Endothelial cell (in vitro differentiated cells): ENCODE measurements around the gene RAMP3. TPM values are rescaled to one million over a fixed set of nuclear protein-coding genes. Genes with fewer than 3 reads are reported as not detected.

Experiments used
- DNase-seq: peaks from one replicate; pipeline ENCODE4 v3.0.0; 2021; ENCODE audit warnings: low spot score
- H3K27ac Mint-ChIP-seq: one replicate; pipeline ENCODE4 v1.8.0; 2021; ENCODE audit warnings: mixed read lengths, inconsistent platforms; ENCODE audit not compliant: unreplicated experiment
- H3K27me3 Mint-ChIP-seq: one replicate; pipeline ENCODE4 v1.8.0; 2021; ENCODE audit warnings: mild to moderate bottlenecking, moderate library complexity, mixed read lengths, inconsistent platforms; ENCODE audit not compliant: unreplicated experiment
- H3K36me3 Mint-ChIP-seq: one replicate; pipeline ENCODE4 v1.8.0; 2021; ENCODE audit warnings: mild to moderate bottlenecking, low read depth, mixed read lengths, inconsistent platforms; ENCODE audit not compliant: unreplicated experiment
- H3K4me1 Mint-ChIP-seq: one replicate; pipeline ENCODE4 v1.8.0; 2021; ENCODE audit warnings: mild to moderate bottlenecking, mixed read lengths, inconsistent platforms; ENCODE audit not compliant: unreplicated experiment
- H3K4me3 Mint-ChIP-seq: one replicate; pipeline ENCODE4 v1.8.0; 2021; ENCODE audit warnings: mild to moderate bottlenecking, mixed read lengths, inconsistent platforms; ENCODE audit not compliant: unreplicated experiment
- H3K9me3 Mint-ChIP-seq: one replicate; pipeline ENCODE4 v1.8.0; 2021; ENCODE audit warnings: mixed read lengths, inconsistent platforms; ENCODE audit not compliant: unreplicated experiment
- CTCF ChIP-seq: fragments of 200-600 bp; sonication (generic); IDR thresholded peaks from one replicate; pipeline ENCODE4 v1.5.0; 2021; ENCODE audit warnings: antibody characterized with exemption; ENCODE audit not compliant: unreplicated experiment
- total RNA-seq: library from RNA; stranded (reverse); fragmentation: NEBNext Ultra II Directional; extraction: Animal tissue kit (Norgen Biotek cat#: 25700); gene quantifications from one replicate; pipeline ENCODE4 v1.2.1, GENCODE V29; 2021; ENCODE audit not compliant: unreplicated experiment

RAMP3 gene
- total RNA-seq, 1 donor from 2014 or later, result 0.62 TPM

- H3K27me3 Mint-ChIP-seq, result peaks cover 19% of the 10 kb centered on the region
- H3K4me1 Mint-ChIP-seq, result peaks cover 19% of the 10 kb centered on the region
- H3K9me3 Mint-ChIP-seq, result no peaks in the 10 kb centered on the region
- TF ChIP-seq CTCF, result no peak
- H3K27ac Mint-ChIP-seq, result no peak overlapping the region
- no peak for DNase-seq
- H3K4me3 Mint-ChIP-seq, result no peak overlapping the region
- no peaks in the 10 kb centered on the region for H3K36me3 Mint-ChIP-seq
Observed at GRCh38 chr7:45114926-45115325, 42.7 kb upstream of the RAMP3 start.

GRCh38 chr7:45116048-45116447, 41.5 kb upstream of the RAMP3 start:
- no peaks in the 10 kb centered on the region for H3K36me3 Mint-ChIP-seq
- no peak overlapping the region for H3K27ac Mint-ChIP-seq
- TF ChIP-seq CTCF, result no peak
- H3K4me3 Mint-ChIP-seq, result no peak overlapping the region
- peaks cover 13% of the 10 kb centered on the region for H3K4me1 Mint-ChIP-seq
- DNase-seq, result no peak
- H3K9me3 Mint-ChIP-seq, result no peaks in the 10 kb centered on the region
- peaks cover 18% of the 10 kb centered on the region for H3K27me3 Mint-ChIP-seq

- no peak for TF ChIP-seq CTCF
- Mint-ChIP-seq H3K9me3 (no peaks in the 10 kb centered on the region), H3K27me3 (peaks cover 15% of the 10 kb centered on the region), H3K27ac (no peak overlapping the region), H3K4me1 (peaks cover 1% of the 10 kb centered on the region), H3K4me3 (no peak overlapping the region), H3K36me3 (no peaks in the 10 kb centered on the region)
- DNase-seq, result no peak
Observed at GRCh38 chr7:45117582-45117981, 40.0 kb upstream of the RAMP3 start.

- Mint-ChIP-seq H3K36me3 (no peaks in the 10 kb centered on the region), H3K27ac (no peak overlapping the region), H3K9me3 (no peaks in the 10 kb centered on the region), H3K4me3 (no peak overlapping the region), H3K4me1 (no peaks in the 10 kb centered on the region), H3K27me3 (peaks cover 15% of the 10 kb centered on the region)
- no peak for TF ChIP-seq CTCF
- no peak for DNase-seq
Observed at GRCh38 chr7:45118292-45118691, 39.3 kb upstream of the RAMP3 start.

GRCh38 chr7:45118889-45119331, 38.7 kb upstream of the RAMP3 start:
- Mint-ChIP-seq H3K36me3 (no peaks in the 10 kb centered on the region), H3K4me1 (no peaks in the 10 kb centered on the region), H3K4me3 (no peak overlapping the region), H3K9me3 (no peaks in the 10 kb centered on the region), H3K27me3 (peaks cover 15% of the 10 kb centered on the region), H3K27ac (no peak overlapping the region)
- no peak for DNase-seq
- TF ChIP-seq CTCF, result no peak
